WTC11 (cell line): ENCODE data around the gene CHSY3. TPM values are rescaled to one million over a fixed set of nuclear protein-coding genes. Genes with fewer than 3 reads are reported as not detected.

Source experiments
- ATAC-seq: fragments of 200-7000 bp; cut with Tn5 transposase; 2 replicates; pipeline ENCODE4 v1.10.0; 2021; ENCODE audit warnings: mild to moderate bottlenecking, moderate library complexity
- CTCF ChIA-PET: fragments of 300-600 bp; sonication (Branson Sonifier 250); formaldehyde crosslinking; loops from one replicate; lab custom pipeline; 2021; ENCODE audit warnings: antibody characterized with exemption; lab: Charles Lee
- POLR2A ChIA-PET: fragments of 350-600 bp; sonication (Branson Sonifier 250); formaldehyde crosslinking; loops from one replicate; lab custom pipeline; 2021; ENCODE audit warnings: antibody characterized with exemption; lab: Charles Lee
- DNase-seq: peaks from one replicate; pipeline ENCODE4 v3.0.0; 2021; ENCODE audit warnings: low spot score
- H3K27ac Mint-ChIP-seq: 2 replicates; pipeline ENCODE4 v1.8.0; 2021; ENCODE audit warnings: mixed read lengths
- H3K27me3 Mint-ChIP-seq: 2 replicates; pipeline ENCODE4 v1.8.0; 2021; ENCODE audit warnings: low read depth, mild to moderate bottlenecking, moderate library complexity, mixed read lengths
- H3K36me3 Mint-ChIP-seq: 2 replicates; pipeline ENCODE4 v1.8.0; 2021; ENCODE audit warnings: mixed read lengths
- H3K4me1 Mint-ChIP-seq: 2 replicates; pipeline ENCODE4 v1.8.0; 2022; ENCODE audit warnings: mixed read lengths
- H3K4me3 Mint-ChIP-seq: 2 replicates; pipeline ENCODE4 v1.8.0; 2021; ENCODE audit warnings: mild to moderate bottlenecking, moderate library complexity, mixed read lengths
- H3K9me3 Mint-ChIP-seq: 2 replicates; pipeline ENCODE4 v1.8.0; 2021; ENCODE audit warnings: mixed read lengths
- FOXK1 ChIP-seq: sonication (generic); formaldehyde crosslinking; IDR thresholded peaks from 2 replicates; pipeline ENCODE4 v1.8.0; 2022; ENCODE audit warnings: mild to moderate bottlenecking, moderate library complexity, missing genetic modification reagents
- KAT7 ChIP-seq: sonication (generic); formaldehyde crosslinking; IDR thresholded peaks from 2 replicates; pipeline ENCODE4 v1.8.1; 2023; ENCODE audit warnings: missing genetic modification reagents, mild to moderate bottlenecking, borderline replicate concordance
- NFE2L1 ChIP-seq: sonication (generic); formaldehyde crosslinking; IDR thresholded peaks from 2 replicates; pipeline ENCODE4 v1.8.1; 2023; ENCODE audit warnings: missing genetic modification reagents
- NFYB ChIP-seq: sonication (generic); formaldehyde crosslinking; conservative IDR thresholded peaks from 2 replicates; pipeline ENCODE4 v1.8.0; 2022; ENCODE audit warnings: low read depth, missing genetic modification reagents
- NR1H2 ChIP-seq: sonication (generic); formaldehyde crosslinking; IDR thresholded peaks from 2 replicates; pipeline ENCODE4 v1.9.0; 2021; ENCODE audit warnings: mild to moderate bottlenecking, moderate library complexity, missing genetic modification reagents
- SMAD3 ChIP-seq: sonication (generic); formaldehyde crosslinking; IDR thresholded peaks from 2 replicates; pipeline ENCODE4 v1.8.0; 2022; ENCODE audit warnings: missing genetic modification reagents, mild to moderate bottlenecking, borderline replicate concordance
- SP1 ChIP-seq: sonication (generic); formaldehyde crosslinking; conservative IDR thresholded peaks from 2 replicates; pipeline ENCODE4 v1.8.1; 2022; ENCODE audit warnings: missing genetic modification reagents
- ZNF121 ChIP-seq: sonication (generic); formaldehyde crosslinking; IDR thresholded peaks from 2 replicates; pipeline ENCODE4 v1.8.0; 2023; ENCODE audit warnings: missing genetic modification reagents
- ZNF317 ChIP-seq: sonication (generic); formaldehyde crosslinking; IDR thresholded peaks from 2 replicates; pipeline ENCODE4 v1.8.1; 2023; ENCODE audit warnings: low read depth, mild to moderate bottlenecking, moderate library complexity, missing genetic modification reagents, borderline replicate concordance
- total RNA-seq: library from RNA; stranded (reverse); gene quantifications from 3 replicates; pipeline ENCODE4 v1.2.3, GENCODE V29; 2021
- TF ChIP-seq, protein P1 (sequence below): fragments of 250-450 bp; sonication (Bioruptor Pico); IDR thresholded peaks from 2 replicates; pipeline ENCODE4 v1.9.0; 2021; ENCODE audit warnings: mild to moderate bottlenecking, borderline replicate concordance
- TF ChIP-seq, protein P2 (sequence below): sonication (generic); formaldehyde crosslinking; IDR thresholded peaks from 2 replicates; pipeline ENCODE4 v1.8.0; 2022; ENCODE audit warnings: mild to moderate bottlenecking, missing genetic modification reagents
- TF ChIP-seq, protein P3 (sequence below): sonication (generic); formaldehyde crosslinking; IDR thresholded peaks from 2 replicates; pipeline ENCODE4 v1.8.1; 2023; ENCODE audit warnings: mild to moderate bottlenecking, missing genetic modification reagents, borderline replicate concordance
- TF ChIP-seq, protein P4 (sequence below): sonication (generic); formaldehyde crosslinking; IDR thresholded peaks from 2 replicates; pipeline ENCODE4 v1.8.0; 2022; ENCODE audit warnings: mild to moderate bottlenecking, missing genetic modification reagents
- TF ChIP-seq, protein P5 (sequence below): fragments of 200-600 bp; IDR thresholded peaks from 2 replicates; pipeline ENCODE4 v1.8.0; 2022; ENCODE audit warnings: antibody characterized with exemption
- TF ChIP-seq, protein P6 (sequence below): sonication (generic); formaldehyde crosslinking; IDR thresholded peaks from 2 replicates; pipeline ENCODE4 v1.8.0; 2022; ENCODE audit warnings: mild to moderate bottlenecking, missing genetic modification reagents
- TF ChIP-seq, protein P7 (sequence below): sonication (generic); formaldehyde crosslinking; IDR thresholded peaks from 2 replicates; pipeline ENCODE4 v1.8.1; 2023; ENCODE audit warnings: mild to moderate bottlenecking, missing genetic modification reagents

Gene CHSY3
- total RNA-seq, 1 experiment from 2014 or later = 0.98 TPM

DNA sequence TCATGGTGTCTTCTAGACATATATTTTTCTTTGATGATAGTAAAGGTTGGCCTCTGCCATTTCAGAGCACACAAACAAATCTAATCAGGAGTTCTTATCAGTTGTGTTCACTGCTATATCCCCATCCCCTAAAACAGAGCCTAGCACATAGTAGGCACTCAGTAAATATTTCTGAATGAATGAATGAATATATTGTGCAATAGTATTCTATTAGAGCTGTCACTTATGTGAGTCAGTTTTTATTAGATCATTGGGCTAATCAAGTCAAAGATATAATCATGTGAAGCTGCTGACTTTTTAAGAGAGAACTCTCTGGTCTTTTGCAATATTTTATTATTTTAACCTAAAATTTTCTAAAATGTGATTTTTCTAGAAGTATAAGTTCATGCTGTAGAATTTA is 84.2 kb downstream of the CHSY3 start (continued):
- TF ChIP-seq, protein P1, sequence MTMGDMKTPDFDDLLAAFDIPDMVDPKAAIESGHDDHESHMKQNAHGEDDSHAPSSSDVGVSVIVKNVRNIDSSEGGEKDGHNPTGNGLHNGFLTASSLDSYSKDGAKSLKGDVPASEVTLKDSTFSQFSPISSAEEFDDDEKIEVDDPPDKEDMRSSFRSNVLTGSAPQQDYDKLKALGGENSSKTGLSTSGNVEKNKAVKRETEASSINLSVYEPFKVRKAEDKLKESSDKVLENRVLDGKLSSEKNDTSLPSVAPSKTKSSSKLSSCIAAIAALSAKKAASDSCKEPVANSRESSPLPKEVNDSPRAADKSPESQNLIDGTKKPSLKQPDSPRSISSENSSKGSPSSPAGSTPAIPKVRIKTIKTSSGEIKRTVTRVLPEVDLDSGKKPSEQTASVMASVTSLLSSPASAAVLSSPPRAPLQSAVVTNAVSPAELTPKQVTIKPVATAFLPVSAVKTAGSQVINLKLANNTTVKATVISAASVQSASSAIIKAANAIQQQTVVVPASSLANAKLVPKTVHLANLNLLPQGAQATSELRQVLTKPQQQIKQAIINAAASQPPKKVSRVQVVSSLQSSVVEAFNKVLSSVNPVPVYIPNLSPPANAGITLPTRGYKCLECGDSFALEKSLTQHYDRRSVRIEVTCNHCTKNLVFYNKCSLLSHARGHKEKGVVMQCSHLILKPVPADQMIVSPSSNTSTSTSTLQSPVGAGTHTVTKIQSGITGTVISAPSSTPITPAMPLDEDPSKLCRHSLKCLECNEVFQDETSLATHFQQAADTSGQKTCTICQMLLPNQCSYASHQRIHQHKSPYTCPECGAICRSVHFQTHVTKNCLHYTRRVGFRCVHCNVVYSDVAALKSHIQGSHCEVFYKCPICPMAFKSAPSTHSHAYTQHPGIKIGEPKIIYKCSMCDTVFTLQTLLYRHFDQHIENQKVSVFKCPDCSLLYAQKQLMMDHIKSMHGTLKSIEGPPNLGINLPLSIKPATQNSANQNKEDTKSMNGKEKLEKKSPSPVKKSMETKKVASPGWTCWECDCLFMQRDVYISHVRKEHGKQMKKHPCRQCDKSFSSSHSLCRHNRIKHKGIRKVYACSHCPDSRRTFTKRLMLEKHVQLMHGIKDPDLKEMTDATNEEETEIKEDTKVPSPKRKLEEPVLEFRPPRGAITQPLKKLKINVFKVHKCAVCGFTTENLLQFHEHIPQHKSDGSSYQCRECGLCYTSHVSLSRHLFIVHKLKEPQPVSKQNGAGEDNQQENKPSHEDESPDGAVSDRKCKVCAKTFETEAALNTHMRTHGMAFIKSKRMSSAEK (CRISPR knock-in tag) = no peak
- TF ChIP-seq, protein P2, sequence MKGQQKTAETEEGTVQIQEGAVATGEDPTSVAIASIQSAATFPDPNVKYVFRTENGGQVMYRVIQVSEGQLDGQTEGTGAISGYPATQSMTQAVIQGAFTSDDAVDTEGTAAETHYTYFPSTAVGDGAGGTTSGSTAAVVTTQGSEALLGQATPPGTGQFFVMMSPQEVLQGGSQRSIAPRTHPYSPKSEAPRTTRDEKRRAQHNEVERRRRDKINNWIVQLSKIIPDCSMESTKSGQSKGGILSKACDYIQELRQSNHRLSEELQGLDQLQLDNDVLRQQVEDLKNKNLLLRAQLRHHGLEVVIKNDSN = no peak
- TF ChIP-seq, all 79 proteins: peak for 0

DNA sequence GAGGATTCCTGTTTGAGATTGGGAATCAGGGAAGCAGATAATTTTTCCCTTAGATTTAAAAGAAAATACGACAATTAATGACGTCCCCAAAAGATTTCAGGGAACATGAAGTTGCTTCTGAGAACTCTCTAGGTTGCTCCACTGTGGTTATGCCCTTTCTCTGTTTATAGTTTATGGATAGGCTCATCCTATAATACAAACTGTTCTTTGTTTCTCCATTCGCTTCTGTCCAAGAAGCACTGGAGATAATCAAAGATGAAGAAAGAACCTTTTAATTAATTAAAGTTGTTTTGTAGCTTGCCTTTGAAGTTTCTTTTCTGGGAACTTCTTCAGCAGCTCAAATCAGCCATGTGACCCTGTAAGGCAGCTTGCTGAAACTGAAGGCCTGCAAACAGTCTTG is 87.5 kb downstream of the CHSY3 start:
- Mint-ChIP-seq H3K36me3 (no peaks in the 10 kb centered on the region), H3K27ac (no peak overlapping the region), H3K4me1 (no peaks in the 10 kb centered on the region), H3K9me3 (peaks cover 3% of the 10 kb centered on the region; the same call in 1 of the 2 replicates), H3K27me3 (no peaks in the 10 kb centered on the region; the same call in 1 of the 2 replicates), H3K4me3 (no peak overlapping the region)
- ATAC-seq (no peak), DNase-seq (no peak)
- TF ChIP-seq, protein P3, sequence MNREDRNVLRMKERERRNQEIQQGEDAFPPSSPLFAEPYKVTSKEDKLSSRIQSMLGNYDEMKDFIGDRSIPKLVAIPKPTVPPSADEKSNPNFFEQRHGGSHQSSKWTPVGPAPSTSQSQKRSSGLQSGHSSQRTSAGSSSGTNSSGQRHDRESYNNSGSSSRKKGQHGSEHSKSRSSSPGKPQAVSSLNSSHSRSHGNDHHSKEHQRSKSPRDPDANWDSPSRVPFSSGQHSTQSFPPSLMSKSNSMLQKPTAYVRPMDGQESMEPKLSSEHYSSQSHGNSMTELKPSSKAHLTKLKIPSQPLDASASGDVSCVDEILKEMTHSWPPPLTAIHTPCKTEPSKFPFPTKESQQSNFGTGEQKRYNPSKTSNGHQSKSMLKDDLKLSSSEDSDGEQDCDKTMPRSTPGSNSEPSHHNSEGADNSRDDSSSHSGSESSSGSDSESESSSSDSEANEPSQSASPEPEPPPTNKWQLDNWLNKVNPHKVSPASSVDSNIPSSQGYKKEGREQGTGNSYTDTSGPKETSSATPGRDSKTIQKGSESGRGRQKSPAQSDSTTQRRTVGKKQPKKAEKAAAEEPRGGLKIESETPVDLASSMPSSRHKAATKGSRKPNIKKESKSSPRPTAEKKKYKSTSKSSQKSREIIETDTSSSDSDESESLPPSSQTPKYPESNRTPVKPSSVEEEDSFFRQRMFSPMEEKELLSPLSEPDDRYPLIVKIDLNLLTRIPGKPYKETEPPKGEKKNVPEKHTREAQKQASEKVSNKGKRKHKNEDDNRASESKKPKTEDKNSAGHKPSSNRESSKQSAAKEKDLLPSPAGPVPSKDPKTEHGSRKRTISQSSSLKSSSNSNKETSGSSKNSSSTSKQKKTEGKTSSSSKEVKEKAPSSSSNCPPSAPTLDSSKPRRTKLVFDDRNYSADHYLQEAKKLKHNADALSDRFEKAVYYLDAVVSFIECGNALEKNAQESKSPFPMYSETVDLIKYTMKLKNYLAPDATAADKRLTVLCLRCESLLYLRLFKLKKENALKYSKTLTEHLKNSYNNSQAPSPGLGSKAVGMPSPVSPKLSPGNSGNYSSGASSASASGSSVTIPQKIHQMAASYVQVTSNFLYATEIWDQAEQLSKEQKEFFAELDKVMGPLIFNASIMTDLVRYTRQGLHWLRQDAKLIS (CRISPR knock-in tag) = no peak
- TF ChIP-seq NFE2L1 (CRISPR knock-in tag) (no peak), SMAD3 (CRISPR knock-in tag) (no peak), NR1H2 (no peak), SP1 (CRISPR knock-in tag) (no peak), KAT7 (CRISPR knock-in tag) (no peak), NFYB (CRISPR knock-in tag) (no peak), ZNF121 (CRISPR knock-in tag) (no peak), FOXK1 (CRISPR knock-in tag) (no peak)
- TF ChIP-seq, protein P4, sequence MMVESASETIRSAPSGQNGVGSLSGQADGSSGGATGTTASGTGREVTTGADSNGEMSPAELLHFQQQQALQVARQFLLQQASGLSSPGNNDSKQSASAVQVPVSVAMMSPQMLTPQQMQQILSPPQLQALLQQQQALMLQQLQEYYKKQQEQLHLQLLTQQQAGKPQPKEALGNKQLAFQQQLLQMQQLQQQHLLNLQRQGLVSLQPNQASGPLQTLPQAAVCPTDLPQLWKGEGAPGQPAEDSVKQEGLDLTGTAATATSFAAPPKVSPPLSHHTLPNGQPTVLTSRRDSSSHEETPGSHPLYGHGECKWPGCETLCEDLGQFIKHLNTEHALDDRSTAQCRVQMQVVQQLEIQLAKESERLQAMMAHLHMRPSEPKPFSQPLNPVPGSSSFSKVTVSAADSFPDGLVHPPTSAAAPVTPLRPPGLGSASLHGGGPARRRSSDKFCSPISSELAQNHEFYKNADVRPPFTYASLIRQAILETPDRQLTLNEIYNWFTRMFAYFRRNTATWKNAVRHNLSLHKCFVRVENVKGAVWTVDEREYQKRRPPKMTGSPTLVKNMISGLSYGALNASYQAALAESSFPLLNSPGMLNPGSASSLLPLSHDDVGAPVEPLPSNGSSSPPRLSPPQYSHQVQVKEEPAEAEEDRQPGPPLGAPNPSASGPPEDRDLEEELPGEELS (CRISPR knock-in tag) = no peak
- TF ChIP-seq, protein P2 = no peak
- POLR2A ChIA-PET = no interaction called here
- CTCF ChIA-PET = no interaction called here

DNA sequence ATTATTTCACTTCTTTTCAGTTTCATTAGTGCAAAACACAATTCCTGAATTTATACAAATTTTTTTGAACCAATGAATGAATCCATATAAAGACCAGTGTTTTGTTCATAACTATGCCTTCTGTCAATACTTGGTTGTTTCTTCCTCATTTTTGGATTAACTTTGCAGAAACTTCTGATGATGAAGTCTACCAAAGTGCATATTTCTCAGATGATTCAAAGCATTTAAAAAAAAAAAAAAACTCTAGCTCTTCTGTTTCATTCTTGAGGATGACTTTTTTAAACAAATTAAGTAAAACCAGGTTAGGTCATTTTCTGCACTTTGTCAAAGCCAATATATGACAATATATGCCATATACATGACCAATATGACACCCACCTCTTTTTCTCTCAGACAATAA is 92.6 kb downstream of the CHSY3 start:
- H3K36me3 Mint-ChIP-seq = no peaks in the 10 kb centered on the region
- ChIA-PET POLR2A (no interaction called here), CTCF (no interaction called here)
- no peak for DNase-seq
- H3K9me3 Mint-ChIP-seq = peaks cover 3% of the 10 kb centered on the region; the same call in 1 of the 2 replicates
- H3K4me3 Mint-ChIP-seq = no peak overlapping the region
- H3K27ac Mint-ChIP-seq = no peak overlapping the region
- no peaks in the 10 kb centered on the region for H3K27me3 Mint-ChIP-seq
- H3K4me1 Mint-ChIP-seq = peaks cover 5% of the 10 kb centered on the region
- ATAC-seq = no peak
- TF ChIP-seq, protein P5, sequence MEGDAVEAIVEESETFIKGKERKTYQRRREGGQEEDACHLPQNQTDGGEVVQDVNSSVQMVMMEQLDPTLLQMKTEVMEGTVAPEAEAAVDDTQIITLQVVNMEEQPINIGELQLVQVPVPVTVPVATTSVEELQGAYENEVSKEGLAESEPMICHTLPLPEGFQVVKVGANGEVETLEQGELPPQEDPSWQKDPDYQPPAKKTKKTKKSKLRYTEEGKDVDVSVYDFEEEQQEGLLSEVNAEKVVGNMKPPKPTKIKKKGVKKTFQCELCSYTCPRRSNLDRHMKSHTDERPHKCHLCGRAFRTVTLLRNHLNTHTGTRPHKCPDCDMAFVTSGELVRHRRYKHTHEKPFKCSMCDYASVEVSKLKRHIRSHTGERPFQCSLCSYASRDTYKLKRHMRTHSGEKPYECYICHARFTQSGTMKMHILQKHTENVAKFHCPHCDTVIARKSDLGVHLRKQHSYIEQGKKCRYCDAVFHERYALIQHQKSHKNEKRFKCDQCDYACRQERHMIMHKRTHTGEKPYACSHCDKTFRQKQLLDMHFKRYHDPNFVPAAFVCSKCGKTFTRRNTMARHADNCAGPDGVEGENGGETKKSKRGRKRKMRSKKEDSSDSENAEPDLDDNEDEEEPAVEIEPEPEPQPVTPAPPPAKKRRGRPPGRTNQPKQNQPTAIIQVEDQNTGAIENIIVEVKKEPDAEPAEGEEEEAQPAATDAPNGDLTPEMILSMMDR = no peak
- TF ChIP-seq ZNF317 (CRISPR knock-in tag) (no peak), NFE2L1 (CRISPR knock-in tag) (no peak), KAT7 (CRISPR knock-in tag) (no peak)
- TF ChIP-seq, protein P6, sequence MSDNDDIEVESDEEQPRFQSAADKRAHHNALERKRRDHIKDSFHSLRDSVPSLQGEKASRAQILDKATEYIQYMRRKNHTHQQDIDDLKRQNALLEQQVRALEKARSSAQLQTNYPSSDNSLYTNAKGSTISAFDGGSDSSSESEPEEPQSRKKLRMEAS = no peak
- TF ChIP-seq, protein P7, sequence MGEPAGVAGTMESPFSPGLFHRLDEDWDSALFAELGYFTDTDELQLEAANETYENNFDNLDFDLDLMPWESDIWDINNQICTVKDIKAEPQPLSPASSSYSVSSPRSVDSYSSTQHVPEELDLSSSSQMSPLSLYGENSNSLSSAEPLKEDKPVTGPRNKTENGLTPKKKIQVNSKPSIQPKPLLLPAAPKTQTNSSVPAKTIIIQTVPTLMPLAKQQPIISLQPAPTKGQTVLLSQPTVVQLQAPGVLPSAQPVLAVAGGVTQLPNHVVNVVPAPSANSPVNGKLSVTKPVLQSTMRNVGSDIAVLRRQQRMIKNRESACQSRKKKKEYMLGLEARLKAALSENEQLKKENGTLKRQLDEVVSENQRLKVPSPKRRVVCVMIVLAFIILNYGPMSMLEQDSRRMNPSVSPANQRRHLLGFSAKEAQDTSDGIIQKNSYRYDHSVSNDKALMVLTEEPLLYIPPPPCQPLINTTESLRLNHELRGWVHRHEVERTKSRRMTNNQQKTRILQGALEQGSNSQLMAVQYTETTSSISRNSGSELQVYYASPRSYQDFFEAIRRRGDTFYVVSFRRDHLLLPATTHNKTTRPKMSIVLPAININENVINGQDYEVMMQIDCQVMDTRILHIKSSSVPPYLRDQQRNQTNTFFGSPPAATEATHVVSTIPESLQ (CRISPR knock-in tag) = no peak
